ENCODE measurements around the gene GUCY1A2.
A peak's percentile ranks its signal among the peaks of the same experiment; 100 is the strongest.

The GUCY1A2 gene

DNA sequence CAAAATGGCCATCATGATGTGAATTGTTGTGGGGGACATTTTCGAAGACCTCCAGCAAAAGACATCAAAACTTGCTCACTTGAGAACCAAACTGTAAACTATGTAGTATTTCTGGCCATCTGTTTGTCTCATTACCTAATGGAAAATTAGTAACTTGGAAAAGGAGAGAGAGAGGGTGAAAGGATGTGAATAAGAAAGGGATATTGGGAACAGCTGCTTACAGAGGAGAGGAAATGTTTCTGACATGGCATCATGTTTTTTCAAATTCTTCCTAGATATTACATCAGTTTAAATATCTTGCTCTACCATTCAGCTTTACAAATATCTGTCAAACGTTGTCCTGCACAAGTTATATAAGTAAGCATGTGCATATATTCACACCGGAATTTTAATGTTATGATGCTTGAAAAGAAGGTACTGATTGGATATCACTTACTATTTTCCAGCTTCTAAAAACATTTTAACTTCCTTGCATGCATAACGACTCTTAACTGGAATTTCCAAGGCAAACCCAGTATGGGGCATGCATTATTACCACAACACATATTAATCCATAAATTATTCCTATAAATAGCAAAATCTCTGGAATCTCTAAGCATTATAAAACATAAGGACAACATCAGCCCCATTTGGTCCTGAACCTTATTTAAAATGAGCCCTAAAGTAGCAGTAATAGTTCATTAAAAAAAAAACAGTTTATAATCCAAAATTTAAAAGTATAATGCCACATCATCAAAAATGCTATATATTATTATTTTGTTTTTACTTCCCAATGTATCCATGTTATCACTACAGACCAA lies 20.0 kb downstream of the GUCY1A2 start:
- DNase-seq, result peak in 1 of 2 experiments; percentile 57

DNA sequence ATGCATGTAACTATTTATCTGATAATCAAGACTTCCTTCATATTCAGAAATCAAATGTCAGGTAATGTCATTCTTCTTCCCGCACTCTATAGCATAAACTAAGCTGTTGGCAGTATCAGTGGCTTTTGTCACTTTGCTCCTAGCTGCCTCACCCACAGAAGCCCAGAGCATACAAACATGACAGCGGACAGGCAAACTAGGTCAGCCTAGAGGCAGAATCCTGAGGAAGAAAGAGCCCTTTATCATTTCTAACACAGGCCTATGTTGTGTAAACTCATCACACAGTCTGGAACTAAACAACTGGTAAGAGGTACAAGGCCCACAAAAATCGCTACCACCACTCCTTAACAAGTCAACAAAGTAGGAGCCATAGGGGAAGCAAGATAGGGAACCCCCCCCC lies 21.0 kb downstream of the GUCY1A2 start:
- no peak for DNase-seq

- peak in 1 of 2 experiments; percentile 71 for DNase-seq
These were observed 21.6 kb downstream of the GUCY1A2 start for GRCh38 chr11:106996691-106997090.

DNA sequence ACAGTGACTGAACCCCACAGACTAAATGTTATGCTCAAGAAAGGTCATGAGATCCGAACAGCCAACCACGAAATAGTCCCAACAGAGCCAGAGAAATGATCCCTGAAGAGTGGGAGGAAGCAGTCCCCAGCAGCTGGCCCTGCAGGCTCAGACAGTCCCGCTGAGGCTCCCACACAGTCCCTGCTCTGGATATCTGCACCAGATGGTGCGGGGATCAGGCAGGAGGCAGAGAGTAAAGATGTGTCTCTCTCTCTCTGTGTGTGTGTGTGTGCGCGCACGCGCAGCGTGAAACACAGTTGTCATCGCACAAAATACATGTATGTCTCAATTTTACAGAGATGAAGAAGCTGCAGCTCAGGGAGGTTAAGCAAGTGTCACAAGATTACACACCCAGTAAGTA lies 27.9 kb downstream of the GUCY1A2 start:
- DNase-seq, result peak; percentile 82 to 94

- no peak for DNase-seq
These were observed 29.2 kb downstream of the GUCY1A2 start for GRCh38 chr11:106989078-106989455.

DNA sequence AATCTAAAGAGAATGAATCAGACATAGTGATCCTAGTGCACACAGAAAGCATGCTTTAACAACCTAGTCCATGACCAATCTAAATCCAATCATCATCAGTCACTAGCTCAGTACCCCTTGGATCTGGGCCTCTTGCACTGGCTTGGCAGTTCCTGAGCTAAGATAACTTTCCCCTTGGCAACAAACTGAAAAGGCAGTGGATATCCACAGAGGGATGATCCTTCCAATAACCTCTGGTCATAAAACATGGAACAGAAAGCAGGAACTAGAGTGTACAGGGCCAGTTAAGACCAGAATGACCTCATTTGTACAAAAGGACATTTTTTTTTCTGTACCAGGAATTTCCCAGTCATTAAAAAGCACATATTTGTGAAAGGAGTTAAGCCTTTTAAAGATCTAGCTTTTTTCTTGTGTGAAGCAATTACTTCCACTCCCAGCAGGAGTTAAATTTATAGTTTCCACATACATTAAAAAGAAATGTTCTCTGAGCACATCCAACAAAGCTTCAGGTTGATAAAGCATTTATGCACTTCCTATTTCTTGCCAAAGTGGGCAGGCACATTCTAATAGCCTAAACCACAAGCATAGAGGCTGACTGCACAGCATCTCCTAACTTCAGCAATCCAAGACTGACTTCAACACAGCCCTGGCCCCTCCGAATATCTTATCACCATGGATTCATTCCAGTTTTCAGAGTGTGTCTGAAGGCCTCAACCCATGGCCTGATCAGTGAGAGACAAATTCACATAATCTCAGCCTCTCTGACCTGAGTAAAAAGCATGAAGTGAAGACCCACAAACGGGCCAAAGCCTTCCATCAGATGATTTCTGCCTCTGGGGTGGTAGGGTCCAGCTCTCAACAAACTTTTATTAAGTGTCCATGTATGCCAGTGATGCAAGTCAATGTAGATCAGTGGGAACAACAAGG lies 29.9 kb downstream of the GUCY1A2 start:
- no peak for DNase-seq

DNA sequence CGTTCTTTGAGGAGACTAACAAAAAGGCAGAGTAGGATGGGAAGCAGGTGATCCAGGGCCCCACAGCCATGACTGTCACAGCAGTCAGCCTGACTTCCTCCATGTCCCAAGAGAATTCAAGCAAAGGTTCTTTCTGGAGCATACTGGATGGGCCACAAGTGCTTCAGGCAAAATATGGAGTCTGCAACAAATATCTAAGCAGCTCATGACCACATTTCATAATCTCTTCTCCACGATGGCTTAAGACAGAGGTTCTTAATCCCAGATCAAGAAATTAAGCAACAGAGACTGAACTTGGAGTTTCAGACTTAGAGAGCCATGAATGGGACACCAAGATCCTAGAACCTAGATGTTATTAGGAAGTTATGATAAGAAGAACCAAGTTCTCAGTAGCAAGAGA lies 31.6 kb downstream of the GUCY1A2 start:
- DNase-seq, result peak in 1 of 2 experiments; percentile 2

DNA sequence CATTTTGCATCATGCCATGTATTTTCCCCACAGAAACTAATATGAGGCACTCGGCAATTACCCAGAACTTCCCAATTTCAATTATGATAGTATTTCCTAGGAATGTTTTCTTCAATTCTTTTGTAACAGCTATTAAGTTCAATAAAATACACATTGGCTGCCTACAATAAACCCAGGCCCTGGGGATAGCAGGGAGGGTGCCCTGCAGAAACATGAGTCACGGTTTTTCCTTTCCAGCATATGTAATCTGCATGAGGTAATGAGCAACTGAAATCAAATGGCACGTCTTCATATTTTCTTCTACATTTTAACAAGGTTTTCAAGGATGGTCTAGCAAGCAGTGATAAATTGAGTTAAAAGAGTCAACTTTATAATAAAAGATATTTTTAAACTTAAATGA lies 32.0 kb downstream of the GUCY1A2 start:
- no peak for DNase-seq

DNA sequence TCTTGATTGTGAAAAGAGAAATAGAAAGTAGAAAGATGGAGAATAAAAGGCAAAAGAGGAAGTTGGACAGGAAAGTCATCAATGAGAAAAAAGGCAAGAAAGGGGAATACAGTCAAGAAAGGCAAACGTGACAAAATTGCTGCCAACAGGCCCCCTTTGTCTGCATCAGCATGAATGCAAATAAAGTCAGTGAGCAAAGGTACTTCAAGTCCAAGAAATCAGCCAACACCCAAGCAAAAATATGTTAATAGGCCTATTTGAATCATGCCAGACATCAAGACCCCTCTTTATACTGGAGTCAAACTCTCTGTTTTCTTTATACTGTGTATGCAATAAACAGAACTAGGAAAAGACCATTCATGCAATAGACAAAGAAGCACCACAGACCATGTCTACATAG lies 34.3 kb downstream of the GUCY1A2 start:
- no peak for DNase-seq

- peak in 1 of 2 experiments; percentile 18 for DNase-seq
These were observed 35.0 kb downstream of the GUCY1A2 start for GRCh38 chr11:106983261-106983660.

DNA sequence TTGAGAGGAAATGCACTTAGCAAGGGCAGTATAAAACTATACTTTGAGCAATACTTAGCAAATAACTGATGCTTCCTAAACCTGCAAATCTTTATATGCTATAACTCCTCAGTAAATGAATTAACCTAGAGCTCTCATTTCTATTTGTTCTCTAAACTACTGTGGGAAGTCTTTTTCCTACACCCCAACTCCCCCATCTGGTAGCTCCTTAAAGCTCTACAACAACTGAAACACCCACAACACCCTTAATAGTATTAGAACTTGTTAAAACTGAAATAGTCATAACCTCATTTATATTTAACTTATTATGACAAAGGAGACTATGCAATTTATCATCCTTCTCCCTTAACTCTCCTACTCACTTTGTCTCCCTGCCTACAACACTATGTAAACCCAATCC lies 43.4 kb downstream of the GUCY1A2 start:
- peak in 1 of 2 experiments; percentile 7 for DNase-seq

DNA sequence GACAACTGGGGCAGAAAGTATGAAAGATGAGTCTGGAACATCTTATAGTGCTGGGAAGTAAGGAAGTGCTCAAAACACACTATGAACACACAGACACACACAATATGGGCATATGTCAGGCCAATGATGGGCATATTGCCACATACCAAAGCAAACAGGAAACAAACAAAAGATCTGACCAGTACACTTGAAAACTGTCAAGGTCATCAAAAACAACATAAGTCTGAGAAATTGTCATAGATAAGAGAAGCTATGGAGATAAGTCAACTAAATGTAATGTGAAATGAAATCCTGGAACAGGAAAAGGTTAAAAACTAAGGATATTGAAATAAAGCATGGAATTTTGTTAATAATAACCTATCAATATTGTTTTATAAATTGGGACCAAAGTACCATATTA lies 46.4 kb downstream of the GUCY1A2 start:
- DNase-seq, result no peak

DNA sequence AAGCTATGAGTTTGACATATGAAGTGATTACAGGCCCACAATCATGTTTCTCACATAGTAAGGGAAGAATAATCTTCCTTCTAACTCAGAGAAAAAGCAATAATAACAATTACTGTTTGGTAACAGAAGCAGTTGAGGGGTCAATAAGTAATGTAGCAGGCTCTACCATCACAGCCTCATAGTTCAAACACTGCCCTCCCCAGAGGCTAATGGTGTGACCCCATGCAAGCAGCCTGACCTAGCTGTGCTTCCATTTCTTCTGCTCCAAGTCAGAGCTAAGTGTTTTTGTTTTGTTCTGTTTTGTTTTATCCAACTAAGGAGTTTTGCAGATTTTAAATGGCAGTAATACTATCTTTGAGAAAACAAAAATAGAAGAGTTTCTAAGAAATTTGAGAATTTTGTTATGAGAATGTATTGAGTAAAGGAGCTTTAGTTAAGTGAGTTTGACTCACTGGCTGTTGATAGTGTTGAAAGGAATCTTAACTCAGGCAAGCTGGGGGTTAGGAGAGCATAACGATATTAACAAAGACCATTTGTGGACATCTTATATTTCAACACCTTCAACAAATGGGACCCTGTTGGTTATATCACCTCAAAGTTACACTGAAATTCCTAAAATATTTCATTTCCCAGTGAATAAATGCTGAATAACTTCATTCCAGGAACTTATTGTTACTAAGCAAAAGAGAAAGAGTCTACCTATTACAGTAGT lies 48.5 kb downstream of the GUCY1A2 start:
- no peak for DNase-seq

GRCh38 chr11:106962995-106963394 lies 55.3 kb downstream of the GUCY1A2 start:
- DNase-seq, result no peak

DNA sequence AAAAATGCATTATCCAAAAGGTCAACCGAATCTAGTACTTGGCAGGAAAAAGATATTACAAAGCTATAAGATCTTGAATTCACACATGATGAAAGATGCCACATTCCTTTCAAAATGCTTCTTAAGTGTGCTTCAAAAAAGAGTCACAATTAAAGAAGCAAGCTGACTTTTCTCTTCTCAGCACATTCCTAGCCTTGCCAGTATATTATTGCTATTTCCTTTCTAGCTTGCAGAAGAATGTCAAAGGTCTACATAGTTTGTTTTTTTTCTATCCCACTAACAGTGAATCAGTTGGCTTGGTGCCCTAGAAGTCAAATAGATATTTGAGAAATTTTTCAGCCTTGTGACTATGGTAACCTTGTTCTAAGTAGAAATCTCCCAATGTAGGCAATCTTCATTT lies 56.8 kb downstream of the GUCY1A2 start:
- DNase-seq, result no peak

GRCh38 chr11:106961048-106961447 lies 57.2 kb downstream of the GUCY1A2 start:
- no peak for DNase-seq

DNA sequence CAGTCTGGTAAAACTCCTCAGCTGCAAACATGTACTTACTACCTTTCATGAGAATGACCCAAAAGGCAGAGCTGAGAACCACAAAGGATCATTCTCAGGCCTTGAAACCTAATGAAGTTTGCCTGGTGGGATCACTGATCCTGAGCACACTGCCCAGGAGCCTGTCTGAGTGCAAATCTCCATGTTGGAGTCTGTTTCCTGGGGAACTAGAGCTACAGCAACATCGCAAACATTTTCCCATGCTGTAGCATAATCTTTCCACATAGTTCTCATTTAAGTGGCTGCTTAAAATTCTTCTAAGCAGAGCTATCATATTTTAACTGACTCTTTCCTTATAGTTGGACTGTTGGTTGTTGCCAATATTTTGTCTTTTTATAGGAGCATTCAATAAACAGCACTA lies 58.5 kb downstream of the GUCY1A2 start:
- DNase-seq, result no peak

DNA sequence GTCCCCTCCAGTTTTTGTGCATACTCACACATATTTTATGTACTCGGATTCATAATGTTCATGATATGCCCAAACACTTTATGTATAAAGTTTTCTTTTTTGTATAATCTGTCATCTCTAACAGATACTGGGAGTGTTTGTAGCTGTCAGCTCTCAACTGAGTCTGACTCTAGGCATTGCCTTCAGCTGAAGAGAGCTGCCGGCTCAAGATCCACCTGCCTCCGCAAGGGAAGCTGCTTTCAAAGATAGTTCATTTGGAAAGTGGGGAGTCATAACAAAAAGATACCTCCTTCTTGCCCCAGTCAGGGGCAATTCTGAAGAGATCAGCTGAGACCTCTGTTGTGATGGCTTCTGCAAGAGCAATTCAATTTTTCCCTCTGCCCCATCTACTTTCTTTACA lies 58.9 kb downstream of the GUCY1A2 start:
- DNase-seq, result no peak

DNA sequence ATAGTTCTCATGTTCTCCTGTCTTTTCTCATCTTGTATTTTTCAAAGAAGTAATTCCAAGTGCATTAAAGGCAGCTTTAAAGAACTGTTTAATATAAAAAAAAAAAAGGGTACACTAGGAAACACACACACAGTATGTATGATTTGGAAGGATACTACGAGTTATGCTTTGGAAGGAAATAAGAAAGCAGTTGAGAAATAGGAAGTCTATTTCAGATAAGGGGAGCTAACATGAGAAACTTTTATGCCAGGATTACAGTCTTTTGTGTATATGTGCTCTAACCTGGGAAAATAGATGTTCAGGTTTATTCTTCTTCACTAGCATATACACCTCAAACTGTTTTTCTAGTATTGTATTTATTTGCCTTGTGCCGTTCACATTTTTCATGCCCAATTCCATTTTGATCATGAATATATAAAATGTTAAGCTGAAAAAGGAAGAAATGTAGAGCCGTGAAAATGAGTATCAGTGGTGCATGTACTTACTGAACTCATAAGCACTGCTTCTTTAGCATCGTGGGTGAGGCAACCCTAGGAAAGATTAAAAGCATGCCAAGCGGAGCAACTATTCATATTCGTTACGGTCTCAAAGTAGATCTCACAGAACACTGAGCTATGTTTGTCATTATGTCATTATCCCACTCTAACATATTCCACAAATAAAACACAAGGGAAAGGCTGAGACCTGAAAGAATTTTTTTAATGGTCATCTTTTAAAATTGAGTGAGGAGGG lies 59.6 kb downstream of the GUCY1A2 start:
- DNase-seq, result no peak

DNA sequence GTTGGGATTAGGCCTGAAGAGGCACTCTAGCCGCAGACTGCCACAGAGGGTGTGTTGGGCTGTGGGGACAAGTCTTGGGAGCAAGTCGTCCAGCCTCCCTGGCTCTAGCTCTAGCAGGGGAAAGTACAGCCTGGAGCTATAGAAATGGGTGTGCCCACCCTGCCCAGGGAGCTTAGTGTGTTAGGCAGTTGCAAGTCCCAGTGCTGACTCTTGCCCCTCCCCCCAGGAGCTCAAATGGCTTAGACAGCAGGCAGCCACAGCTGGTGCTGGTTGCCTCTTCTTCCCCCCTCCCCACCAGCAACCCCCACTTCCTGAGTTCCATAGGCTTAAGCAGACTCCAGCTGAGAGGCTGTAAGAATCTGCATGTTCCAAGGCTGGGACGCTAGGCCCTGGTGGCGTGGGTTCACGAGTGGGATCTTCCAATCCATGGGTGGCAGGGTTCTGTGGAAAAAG lies 61.2 kb downstream of the GUCY1A2 start:
- peak; percentile 92 to 99 for DNase-seq

DNA sequence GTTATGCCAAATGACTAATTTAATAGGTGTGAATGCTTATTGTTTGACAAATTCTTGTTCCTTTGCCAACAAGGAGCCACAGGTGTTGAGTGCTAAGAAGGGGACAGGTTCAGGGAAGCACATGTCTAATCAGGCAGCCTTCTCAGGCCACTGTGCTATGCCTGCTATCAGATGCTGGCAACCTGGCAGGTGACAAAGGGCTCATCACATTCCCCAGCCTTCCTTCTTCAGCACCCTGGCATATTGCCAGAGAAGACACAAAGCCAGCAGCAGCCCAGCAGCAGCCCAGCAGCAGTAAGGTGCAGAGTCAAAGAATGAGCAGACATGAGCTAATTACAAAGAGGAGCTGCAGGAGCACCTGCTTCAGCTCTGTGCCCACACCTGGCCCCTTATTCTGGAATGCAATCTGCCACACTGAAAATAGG lies 68.2 kb downstream of the GUCY1A2 start:
- peak in 1 of 2 experiments; percentile 59 for DNase-seq

DNA sequence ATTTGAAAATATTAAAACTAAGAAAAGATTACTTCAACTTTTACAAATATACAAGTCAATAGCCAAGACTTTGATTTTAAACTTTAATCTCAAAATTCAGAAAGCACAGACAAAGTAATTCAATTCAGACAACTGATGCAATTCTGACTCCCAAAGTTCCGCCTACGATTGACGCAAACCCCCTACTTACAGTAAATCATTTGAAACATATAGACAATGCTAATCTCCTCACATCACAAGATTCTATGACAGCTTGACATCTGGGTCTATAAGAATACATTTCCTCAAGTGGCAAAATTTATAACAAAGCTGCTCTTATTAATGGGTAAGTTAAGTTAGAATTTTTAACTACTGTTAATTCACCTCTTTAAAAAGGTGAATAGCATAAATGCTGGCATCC lies 75.2 kb downstream of the GUCY1A2 start:
- DNase-seq, result peak; percentile 33 to 79
